AG20443 (cell line): Measurements from ENCODE around the gene ARL3.
"Not testable (repeated sequence)": the region's sequence is repeated elsewhere in the genome, so short reads cannot be mapped to it uniquely, and the experiment has no call there.

Experiments
- DNase-seq: peaks from one replicate; pipeline ENCODE4 v3.0.0; 2012; ENCODE audit warnings: low spot score, mixed read lengths

ARL3 gene

DNA sequence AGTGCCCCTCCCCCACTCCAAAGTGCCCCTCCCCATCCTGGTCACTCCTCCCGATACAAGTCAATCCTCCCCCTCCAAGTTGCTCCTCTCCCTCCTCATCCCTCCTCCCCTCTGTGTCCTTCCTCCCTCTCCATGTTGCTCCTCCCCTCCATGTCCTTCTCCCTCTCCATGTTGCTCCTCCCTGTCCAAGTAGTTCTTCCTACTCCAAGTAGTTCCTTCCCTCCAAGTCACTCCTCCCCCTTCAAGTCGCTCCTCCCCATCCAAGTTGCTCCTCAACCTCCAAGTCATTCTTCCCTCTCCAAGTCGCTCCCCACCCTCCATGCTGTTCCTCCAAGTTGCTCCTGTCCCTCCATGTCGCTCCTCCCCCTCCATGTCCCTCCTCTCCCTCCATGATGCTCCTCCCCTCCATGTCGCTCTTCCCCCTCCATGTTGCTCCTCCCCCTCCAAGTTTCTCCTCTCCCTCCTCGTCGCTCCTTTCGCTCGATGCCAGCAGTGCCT, 20.9 kb upstream of the ARL3 start:
- peak; percentile 70 for DNase-seq

DNA sequence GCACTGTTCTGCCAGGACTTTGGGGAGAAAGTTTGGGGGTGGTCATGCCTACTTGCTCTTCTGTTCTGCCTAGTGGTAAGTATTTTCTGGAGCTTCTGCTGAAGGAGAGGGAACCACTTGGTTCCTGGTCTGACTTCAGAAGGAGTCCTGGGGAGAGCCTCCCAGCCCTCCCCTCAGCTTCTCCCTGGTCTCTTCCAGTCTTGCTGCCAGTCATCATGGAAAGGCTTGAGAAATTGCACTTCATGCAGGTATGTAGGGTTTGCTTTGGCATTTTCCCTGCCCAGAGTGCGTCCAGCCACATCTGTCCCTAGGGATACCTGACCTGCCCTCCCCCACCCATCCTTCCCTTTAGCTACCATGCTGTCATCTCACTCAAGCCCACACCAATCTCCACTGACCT, 18.5 kb upstream of the ARL3 start:
- DNase-seq: no peak

DNA sequence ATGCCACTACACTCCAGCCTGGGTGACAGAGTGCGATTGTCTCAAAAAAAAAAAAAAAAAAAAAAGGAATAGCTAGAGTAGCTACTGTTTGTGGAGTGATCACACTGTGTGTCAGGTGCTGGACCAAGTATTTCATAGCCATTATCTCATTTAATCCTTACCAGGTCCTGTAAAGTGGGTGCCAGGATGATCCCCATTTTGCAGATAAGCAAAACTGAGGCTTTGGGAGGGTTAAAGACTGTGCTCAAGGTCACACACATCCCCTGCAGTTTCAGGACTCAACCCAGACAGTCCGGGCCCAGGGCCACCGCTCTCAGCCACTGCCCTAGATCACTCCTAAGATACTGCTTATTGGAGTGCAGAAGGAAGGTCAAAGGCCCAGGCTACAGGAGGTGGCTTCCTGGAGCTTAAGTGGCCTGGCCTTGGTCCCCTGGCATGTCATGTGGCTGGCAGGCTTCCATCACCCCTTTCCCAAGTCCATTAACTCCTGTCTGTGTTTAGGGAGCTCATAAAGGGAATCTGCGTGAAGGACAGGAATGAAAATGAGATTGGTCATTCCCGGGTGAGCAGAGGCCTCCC, 17.1 kb upstream of the ARL3 start:
- DNase-seq: no peak

DNA sequence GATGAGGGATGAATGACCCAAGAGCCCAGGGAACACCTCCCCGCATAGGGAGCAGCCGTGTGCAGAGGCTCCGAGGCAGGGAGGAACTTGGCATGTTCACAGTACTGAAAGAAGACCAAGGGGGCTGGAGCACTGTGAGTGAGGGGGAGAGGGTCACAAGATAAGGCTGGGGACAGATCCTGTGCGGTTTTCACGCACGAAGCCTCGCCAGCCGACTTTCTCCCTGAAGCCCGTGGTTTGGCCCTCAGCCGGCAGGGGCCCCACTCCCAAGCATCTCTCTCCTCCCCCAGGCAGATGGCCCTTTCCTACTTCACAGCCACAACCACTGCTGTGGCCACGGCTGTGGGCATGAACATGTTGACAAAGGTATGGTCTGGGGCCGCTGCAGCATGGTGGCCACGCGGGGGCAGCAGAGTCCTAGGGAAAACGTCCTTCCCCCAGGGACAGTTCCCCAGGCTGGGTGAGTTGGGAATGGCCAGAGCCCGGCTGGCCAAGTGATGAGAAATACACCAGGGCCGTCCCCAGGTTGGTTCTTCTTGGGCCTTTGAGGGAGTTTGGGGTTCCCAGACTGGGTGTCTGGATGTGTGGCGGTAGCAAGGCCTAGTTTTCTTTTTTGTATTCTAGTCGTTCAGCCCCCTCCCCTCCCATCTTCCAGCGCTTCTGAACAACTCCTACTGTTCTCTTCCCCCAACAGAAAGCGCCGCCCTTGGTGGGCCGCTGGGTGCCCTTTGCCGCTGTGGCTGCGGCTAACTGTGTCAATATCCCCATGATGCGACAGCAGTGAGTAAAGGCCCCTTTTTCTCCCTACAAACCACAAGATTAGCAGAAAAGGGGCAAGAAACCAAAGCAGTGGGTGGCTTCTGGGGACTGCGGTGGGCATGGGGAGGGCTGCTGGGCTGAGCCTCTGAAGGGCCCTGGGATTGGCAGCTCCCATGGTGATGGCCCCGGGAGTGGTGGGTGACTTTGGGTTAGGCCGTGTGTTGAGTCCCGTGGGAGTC, 15.1 kb upstream of the ARL3 start:
- peak; percentile 92 for DNase-seq

DNA sequence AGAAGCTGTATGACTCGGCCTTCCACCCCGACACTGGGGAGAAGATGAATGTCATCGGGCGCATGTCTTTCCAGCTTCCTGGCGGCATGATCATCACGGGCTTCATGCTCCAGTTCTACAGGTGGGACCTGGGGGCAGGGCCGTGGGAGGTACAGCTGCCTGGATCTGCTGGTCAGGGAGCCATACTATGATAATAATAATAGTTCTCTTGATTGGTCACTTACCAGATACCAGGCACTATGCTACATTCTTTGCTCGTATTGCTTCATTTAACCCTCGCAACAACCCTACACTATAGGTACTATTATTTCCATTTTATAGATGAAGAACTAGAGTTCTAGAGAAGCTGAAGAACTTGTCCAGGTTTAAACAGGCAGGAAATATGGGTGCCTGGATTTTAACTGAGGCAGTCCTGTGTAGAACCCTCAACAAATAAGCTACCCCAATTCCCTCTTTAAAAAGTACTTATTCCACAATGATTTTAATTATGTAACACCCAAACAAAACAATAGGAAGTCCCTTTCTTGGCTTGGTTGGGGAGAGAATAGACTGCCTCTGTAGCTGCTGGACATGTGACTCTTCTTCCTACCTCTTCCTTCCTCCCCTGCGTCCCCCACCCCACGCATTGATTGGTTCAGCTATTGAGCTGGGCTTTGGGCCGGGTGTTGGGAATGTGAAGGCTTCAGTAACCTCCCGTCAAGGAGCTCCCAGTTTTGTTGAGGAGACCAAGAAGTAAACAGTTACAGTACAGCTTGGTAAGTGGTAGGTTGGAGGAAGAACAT, 13.0 kb upstream of the ARL3 start:
- no peak for DNase-seq

DNA sequence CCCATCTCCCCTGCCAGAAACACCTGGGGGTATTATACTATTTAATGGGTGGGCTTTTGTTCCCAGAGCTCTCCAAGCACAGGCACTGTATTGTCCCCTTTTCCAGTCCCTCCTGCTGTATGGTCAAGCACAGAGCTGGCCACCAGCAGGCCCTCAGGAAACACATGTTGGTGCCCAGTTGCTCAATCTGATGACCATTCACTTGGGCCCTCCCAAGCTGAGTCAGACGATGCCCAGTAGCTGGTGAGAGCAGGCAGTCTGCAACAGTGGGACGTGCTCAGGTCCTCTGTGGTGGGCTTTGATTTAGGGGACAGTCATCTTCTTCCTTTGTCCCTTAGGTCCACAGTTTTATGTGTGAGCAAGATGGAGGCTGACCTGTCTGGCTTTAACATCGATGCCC, 12.1 kb upstream of the ARL3 start:
- DNase-seq: peak; percentile 64

DNA sequence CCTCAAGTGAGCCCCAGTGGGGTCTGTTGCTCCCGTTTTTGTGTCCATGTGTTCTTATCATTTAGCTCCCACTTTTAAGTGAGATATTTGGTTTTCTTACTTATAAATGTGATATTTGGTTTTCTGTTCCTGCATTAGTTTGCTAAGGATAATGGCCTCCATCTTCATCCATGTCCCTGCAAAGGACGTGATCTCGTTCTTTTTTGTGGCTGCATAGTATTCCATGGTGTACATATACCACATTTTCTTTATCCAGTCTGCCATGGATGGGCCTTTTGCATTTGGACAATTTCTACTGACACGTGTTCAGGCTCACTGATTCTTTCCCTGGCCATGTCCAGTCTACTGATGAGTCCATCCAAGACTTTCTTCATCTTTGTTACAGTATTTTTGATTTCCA, 9.8 kb upstream of the ARL3 start:
- no peak for DNase-seq

DNA sequence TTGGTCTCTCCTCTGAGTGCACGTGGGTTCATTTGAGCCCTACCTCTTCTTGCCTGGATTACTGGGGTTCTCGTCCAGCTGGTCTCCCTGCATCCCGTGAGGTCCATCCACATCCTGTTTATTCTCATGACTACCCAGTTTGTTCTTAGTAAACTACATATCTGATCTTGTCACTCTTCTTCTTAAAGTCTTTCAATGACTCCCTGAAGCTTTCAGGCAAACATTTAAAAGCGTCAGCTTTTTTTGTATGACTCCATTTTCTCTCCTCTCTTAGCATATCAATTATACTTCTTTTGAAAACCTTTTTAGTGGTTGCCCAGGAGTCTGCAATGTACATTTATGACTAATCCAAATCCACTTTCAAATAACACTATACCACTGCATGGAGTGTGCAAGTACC, 7.8 kb upstream of the ARL3 start:
- DNase-seq: no peak

DNA sequence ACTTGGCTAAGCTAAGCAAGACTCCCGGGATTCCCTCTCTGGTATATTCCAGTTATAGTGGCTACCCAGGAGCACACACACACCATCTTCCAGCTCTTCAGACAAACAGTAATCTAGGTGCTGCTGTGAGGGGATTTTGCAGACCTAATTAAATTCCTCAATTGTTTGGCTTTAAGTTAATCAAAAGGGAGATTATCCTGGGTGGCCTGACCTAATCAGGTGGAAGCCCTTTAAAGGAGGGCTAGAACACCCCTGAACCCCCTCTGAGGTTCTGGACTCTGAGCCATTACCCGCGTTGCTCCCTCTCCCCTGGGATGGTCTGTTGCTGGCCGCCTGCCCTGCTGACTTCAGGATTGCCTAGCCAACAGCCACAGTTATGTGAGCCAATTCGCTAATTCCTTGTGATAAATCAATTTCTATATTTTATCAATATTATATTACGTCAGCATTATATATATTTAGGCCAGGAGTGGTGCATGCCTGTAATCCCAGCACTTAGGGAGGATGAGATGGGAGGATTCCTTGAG, 6.6 kb upstream of the ARL3 start:
- DNase-seq: no peak

DNA sequence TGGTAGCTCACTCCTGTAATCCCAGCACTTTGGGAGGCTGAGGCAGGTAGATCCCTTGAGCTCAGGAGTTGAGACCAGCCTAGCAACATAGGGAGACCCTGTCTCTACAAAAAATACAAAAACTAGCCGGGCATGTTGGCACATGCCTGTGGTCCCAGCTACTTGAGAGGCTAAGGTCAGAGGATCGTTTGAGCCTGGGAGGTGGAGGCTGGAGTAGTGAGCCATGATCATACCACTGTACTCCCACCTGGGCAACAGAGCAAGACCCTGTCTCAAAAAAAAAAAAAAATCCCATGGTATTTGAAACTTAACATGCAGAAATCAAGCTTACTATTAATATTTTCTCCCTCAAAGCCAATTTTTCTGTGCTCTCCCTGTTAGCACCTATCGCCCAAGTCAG, 6.1 kb upstream of the ARL3 start:
- DNase-seq: no peak

DNA sequence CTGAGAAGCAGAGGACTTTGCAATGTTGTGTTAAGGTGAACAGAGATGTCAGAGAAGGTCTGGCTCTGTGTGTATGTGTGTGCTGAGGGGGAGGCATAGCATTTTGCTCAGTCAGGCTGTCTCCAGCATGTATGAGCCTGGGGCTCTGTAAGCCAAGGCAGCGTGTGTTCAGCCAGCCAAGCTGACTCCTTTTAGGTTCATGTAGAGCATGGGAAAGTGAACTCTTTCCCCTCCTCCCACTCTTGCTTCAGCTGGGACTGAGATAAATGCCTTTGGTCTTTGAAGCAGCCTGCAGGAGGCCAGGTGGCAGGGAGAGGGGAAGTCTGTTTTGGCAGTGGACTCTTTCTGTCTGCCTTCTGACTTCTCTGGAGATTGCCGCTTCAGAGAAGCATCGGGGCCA, 4.0 kb upstream of the ARL3 start:
- DNase-seq: no peak

DNA sequence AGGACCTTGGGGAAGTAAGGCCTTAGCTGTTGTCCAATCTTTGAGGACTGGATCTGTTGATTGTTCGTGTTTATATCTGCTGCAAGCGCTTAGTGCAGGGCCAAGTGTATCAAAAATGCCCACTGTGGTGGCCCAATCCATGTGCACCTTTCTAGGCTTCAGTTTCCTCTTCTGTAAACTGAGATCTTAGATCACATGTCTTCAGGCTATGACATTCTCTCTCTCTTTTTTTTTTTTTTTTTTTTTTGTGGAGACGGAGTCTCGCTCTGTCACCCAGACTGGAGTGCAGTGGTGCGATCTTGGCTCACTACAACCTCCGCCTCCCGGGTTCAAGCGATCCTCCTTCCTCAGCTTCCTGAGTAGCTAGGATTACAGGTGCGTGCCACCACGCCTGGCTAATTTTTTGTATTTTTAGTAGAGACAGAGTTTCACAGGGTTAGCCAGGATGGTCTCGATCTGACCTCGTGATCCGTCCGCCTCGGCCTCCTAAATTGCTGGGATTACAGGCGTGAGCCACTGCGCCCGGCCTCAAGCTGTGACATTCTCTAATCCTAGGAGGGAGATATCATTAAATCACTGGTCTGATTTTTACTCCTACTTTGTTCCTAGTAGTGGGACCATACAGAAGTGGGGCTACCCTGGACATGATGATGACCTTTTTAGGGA, 2.8 kb upstream of the ARL3 start:
- not testable (repeated sequence) for DNase-seq

DNA sequence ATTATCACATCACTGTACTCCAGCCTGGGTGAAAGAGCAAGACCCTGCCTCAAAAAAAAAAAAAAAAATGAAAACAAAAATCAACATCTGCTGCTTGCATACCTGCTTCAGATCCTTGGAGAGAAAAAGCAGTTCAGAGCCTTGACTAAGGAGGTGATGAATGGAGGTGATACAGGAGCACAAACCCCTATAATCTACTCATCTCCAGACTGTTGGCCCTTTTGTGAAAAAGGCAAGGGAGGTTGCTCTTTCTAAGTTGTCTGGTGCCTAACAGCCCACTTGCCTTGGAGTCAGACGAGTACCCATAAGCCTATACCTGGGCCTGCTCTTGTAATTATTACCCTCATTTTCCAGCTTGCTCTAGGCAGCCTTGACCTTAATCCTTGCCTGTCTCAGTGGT, 1.7 kb upstream of the ARL3 start:
- DNase-seq: no peak

DNA sequence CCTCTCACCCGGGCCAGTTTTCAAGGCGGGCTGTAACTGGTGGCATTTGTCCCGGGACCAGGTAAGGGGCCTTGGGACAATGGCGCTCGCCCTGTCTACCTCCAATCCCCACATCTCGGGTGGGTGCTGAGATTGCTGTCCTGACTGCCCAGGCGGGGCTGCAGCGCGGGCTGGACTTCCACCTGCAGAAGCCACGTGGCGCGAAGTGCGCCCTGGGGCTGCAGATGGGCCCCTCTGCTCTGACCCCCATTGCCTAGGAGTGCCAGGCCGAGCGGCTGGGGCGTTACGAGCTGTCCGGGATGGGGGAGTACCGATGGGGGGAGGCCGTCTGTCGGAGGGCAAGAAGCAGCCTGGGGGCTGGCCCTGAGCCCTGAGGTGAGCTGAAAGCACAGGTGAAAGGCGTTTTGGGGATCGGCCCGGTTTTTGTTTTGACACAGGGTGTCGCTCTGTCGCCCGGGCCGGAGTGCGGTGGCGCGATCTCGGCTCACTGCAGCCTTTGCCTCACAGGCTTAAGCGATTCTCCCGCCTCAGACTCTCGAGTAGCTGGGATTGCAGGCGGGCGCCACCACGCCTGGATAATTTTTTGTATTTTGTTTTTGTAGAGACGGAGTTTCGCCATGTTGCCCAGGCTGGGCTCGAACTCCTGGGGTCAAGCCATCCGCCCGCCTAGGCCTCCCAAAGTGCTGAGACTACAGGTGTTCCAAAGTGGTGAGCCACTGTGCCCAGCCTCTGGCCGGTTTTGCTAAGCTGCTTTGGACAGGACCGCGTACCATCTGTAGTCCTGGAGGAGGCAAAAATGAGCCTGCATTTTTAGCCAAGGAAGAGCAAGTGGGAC, 641 bp upstream of the ARL3 start, which contains the start of gene SFXN2:
Gene SFXN2, plus strand, starts transcription at position 16 of the 835 bp plus-strand sequence. CDS start 12,001 bp downstream, outside the sequence.
- DNase-seq: no peak

DNA sequence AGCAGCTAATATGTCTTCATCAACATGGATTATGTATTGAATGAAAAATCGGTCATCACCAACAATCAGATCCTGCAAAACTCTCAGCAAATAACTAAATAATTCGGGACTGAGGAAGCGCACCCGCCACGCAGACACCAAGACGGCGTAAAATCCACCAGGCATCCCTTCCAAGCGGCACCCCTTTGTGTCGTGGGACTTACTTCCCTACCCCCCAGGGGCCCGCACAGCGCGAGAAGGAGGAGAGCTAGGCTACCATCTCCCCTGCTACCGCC, 721 bp downstream of the ARL3 start:
- no peak for DNase-seq

DNA sequence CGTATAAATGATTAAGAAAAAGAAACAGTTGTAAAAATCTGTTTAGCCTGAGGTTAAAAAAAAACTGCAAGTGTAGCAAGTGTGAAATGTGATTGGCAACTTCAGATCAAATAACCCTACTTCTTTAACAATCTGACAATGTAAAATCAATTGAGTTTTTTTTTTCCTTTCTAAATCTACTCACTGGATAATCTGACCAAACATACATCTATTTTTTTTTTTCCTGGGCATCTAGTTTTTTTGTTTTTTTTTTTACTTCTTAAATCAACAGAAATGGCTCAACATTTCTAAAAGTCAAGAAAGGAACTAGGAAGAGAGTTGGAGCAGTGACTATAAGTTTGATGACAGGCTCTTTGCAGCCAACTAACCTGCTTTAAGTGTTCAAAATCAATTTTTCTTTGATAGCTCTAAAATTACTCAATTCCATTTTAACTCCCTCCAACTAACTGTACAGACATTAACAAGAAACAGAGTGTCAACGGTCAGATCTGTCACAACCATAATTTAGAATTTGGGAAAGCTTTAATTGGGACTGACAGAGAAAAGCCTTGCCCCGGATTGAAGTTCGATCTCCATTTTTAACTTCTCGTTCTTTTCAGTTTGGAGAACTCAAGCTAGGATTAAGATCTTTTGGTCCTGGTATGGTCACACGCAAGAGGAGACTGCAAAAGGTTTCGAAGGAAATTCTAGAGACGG, 1.2 kb downstream of the ARL3 start:
- DNase-seq: no peak

DNA sequence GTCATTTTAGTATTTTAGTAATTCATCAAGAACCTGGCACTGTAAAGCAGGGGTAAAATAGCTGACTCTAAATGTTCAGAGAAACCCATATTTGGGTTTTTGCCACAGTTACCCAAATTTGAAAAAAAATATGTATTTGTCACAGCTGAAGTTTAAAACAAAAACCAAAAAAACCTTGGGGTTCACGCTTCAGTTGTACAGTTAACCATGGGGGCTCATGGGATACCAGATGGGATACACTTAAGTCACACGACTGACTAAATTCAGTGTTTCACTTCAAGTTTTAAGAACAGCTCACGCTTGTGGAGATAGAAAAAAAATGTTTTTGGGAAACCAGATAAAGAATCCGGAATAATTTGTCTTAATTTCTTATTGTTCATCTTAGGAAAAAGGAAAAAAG, 2.1 kb downstream of the ARL3 start:
- DNase-seq: no peak

DNA sequence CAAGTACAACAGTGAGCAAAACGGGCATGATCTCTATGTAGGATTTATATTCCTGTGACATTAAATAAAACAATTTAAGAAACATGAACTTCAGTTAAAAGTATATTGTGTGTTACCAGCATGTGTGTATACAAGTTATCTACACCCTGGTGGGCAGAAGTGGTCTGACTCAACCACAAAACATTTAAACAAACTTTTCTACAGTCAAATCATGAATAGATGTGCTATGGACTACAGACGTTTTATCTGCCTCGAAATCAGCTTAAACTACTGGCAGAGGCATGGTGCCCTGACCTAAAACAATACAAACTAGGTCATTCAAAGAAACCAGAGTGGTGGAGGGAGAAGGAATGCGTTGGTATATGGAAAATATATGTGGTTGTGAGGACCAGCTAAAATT, 3.6 kb downstream of the ARL3 start:
- DNase-seq: peak; percentile 43

DNA sequence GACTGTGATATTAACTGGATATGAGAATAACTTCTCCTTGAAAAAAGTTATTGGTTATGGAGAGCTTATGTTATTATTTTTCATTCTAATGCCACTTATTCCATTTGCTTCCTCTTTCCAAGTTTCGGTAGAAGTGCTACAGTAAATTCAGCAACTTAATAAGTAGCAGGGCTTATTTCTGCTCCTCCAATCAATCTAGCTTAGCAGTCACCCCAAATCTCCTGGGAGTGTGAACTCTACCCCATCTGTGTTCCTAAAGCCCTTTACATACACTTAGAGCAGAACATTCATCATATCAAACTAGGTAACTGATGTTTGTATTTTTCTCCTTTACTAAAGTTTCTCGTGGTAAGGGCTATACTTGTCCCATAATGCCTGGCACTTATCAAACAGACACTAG, 8.7 kb downstream of the ARL3 start:
- no peak for DNase-seq

DNA sequence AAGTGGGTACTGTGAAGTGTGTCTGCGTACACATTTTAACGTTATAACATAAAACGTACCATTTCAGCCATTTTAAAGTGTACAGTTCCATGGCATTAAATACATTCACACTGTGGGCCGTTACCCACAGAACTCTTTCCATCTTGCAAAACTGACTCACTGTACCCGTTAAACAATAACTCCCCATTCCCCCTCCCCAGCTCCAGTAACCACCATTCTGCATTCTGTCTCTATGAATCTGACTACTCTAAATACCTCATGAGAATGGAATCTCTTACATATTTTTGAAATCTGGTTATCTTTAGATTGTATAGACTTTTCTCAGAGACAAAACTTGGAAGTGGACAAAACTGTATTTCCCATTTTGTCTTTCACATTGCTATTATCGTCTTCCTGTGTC, 9.3 kb downstream of the ARL3 start:
- no peak for DNase-seq
